ENCODE measurements around the gene DCP1B. TPM values are rescaled to one million over a fixed set of nuclear protein-coding genes. Genes with fewer than 3 reads are reported as not detected.

The DCP1B gene
- total RNA-seq, 2 donors from 2014 or later: 18.3 to 35.4 TPM

DNA sequence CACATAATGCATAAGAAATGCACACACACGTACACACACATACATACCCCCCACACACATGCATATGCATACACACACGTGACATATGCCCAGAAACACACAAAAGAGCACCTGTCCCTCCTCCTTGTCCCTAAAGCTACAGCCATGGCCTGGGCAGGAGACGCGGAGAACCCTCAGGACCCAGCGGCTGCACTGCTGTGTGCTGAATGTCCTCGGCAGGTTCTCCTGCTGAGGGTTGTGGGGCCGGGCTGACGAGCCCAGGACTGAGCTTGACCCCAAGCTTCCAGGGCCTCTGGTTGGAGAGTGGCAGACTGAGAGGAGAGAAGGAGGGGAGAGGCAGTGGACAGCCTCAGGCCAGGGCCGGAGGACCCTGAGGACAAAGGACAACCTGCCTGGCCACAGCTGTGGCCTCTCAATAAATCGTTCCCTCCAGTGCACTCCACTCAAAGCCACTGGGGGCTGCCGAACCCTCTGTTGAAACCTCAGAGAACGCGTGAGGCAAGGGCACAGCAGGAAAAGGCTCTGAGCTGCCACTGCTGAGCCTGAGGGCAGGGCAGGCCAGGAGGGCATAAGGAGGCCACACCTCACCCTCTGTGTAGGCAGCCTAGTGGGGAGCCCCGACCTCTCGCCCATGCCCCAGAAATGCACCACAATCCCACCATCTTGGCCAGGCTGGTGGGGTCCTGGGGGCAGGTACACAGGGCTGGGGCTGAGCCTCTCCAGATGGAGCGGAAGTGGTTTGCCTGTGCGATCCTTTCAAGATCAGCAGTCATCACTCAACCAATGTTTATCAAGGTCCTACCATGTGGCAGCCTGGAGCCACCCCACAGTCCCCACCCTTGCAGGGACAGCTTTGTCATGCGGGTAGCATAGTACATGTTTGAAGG is 88.9 kb downstream of the DCP1B start:
- WGBS, 2 experiments (ENCODE audit: insufficient coverage in 1 of 2, insufficient read length in 1 of 2): 79 to 87% methylated on average over 12 to 18 of the region's 18 CpGs
- H3K4me3 ChIP-seq (ENCODE audit: low read length): no peak overlapping the region
- peaks cover 9% of the 10 kb centered on the region for H3K4me1 ChIP-seq (ENCODE audit: control insufficient read depth, insufficient read depth, low read length)
- Mint-ChIP-seq H3K36me3 (ENCODE audit: low read depth) (no peaks in the 10 kb centered on the region), H3K27ac (peak overlapping the region; percentile 27), H3K9me3 (no peaks in the 10 kb centered on the region), H3K27me3 (ENCODE audit: insufficient read depth) (no peaks in the 10 kb centered on the region), H3K4me3 (no peak overlapping the region), H3K4me1 (peaks cover 61% of the 10 kb centered on the region)
- DNase-seq: peak; percentile 51
- H3K9ac ChIP-seq (ENCODE audit: extremely low read depth, low read length, poor library complexity, severe bottlenecking): no peak overlapping the region
- H3K27ac ChIP-seq (ENCODE audit: low read depth, low read length): peak overlapping the region; percentile 38
- no peaks in the 10 kb centered on the region for H3K36me3 ChIP-seq (ENCODE audit: control insufficient read depth, insufficient read depth, low read length)
- no peaks in the 10 kb centered on the region for H3K9me3 ChIP-seq (ENCODE audit: control insufficient read depth, low read length)
- H3K27me3 ChIP-seq (ENCODE audit: control insufficient read depth, insufficient read depth, low read length, poor library complexity, severe bottlenecking): no peaks in the 10 kb centered on the region
- TF ChIP-seq, protein P1, sequence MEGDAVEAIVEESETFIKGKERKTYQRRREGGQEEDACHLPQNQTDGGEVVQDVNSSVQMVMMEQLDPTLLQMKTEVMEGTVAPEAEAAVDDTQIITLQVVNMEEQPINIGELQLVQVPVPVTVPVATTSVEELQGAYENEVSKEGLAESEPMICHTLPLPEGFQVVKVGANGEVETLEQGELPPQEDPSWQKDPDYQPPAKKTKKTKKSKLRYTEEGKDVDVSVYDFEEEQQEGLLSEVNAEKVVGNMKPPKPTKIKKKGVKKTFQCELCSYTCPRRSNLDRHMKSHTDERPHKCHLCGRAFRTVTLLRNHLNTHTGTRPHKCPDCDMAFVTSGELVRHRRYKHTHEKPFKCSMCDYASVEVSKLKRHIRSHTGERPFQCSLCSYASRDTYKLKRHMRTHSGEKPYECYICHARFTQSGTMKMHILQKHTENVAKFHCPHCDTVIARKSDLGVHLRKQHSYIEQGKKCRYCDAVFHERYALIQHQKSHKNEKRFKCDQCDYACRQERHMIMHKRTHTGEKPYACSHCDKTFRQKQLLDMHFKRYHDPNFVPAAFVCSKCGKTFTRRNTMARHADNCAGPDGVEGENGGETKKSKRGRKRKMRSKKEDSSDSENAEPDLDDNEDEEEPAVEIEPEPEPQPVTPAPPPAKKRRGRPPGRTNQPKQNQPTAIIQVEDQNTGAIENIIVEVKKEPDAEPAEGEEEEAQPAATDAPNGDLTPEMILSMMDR (conservative IDR thresholded peaks at IDR 0.05): peak; percentile 40

DNA sequence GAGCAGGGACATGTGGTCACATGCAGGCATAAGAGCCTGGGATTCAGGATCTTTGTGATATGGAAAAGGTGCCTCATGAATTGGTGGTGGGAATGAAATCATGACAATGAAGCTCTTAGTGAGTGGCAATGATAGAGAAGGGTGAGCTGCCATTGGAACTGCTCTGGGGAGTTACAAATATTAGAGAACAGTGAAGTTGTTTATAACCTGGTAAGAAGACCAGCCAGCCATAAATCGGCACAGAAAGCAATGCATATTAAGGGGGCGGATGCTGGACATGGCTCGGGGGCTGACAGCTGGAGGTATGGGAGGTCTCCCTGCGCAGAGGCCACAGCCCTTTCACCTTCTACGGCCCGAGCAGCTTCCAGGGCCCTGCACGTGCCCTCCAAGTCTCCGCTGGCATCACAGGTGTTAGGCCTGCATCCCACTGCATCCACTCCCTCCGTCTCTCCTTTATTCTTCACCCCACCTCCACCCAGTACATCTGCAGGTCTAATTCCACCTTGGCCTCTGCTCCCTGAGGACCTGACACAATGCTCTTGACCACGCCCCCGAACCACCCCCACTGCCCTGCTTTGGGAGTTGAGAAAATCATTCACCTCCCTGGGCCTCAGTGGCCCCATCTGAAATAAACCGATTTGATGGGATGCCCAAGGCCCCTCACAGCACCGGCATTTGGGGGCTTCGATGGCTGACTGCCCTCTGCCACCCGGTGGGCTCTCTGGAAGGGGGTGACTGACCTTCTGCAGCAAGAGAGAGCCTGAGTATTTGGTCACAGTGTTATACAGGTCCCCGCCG is 89.9 kb downstream of the DCP1B start:
- no peak overlapping the region for H3K4me3 Mint-ChIP-seq
- Histone ChIP-seq H3K27me3 (ENCODE audit: control insufficient read depth, insufficient read depth, low read length, poor library complexity, severe bottlenecking) (no peaks in the 10 kb centered on the region), H3K27ac (ENCODE audit: low read depth, low read length) (no peak overlapping the region), H3K36me3 (ENCODE audit: control insufficient read depth, insufficient read depth, low read length) (no peaks in the 10 kb centered on the region), H3K4me1 (ENCODE audit: control insufficient read depth, insufficient read depth, low read length) (peaks cover 9% of the 10 kb centered on the region), H3K4me3 (ENCODE audit: low read length) (no peak overlapping the region), H3K9me3 (ENCODE audit: control insufficient read depth, low read length) (no peaks in the 10 kb centered on the region), H3K9ac (ENCODE audit: extremely low read depth, low read length, poor library complexity, severe bottlenecking) (no peak overlapping the region)
- 93 to 94% methylated on average over 11 to 16 of the region's 17 CpGs for WGBS, 2 experiments (ENCODE audit: insufficient coverage in 1 of 2, insufficient read length in 1 of 2)
- H3K27ac Mint-ChIP-seq: no peak overlapping the region
- no peaks in the 10 kb centered on the region for H3K36me3 Mint-ChIP-seq (ENCODE audit: low read depth)
- TF ChIP-seq, protein P1 (conservative IDR thresholded peaks at IDR 0.05): peak; percentile 1
- DNase-seq: peak; percentile 33
- no peaks in the 10 kb centered on the region for H3K9me3 Mint-ChIP-seq
- H3K27me3 Mint-ChIP-seq (ENCODE audit: insufficient read depth): no peaks in the 10 kb centered on the region
- peaks cover 60% of the 10 kb centered on the region for H3K4me1 Mint-ChIP-seq

DNA sequence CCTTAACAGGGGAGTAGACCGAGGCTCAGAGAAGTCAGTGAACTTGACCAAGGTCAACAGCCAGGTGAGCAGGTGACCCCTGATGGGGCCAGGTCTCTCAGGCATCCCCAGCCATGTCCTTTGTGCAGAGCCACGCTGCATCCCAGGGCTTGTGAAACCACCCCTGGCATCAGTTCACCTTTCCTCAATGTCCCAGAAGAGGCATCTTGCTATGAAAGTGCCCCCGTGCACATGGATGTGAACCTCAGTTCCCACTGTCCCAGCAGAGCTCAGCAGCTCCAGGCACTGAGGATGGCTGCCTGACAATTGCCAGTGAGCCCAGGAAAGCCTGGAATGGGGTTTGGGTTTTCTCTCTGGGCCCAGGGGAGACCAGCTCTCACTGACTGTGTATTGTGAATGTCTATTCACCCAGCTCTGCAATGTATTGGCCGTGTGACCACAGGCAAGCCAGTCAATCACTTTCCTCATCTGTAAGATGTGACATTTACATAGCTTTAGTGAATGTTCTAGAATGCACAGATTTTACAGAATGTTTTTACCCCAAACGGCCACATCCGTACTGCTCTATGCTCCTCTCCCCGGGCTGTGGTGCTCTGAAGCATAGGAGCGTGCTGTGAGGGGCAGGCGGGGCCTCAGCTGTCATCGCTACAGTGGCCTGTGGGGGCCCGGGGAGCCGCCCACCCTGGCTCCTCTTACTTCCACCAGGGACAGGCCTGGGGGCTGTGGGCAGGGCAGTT is 90.7 kb downstream of the DCP1B start:
- peak; percentile 61 for DNase-seq
- TF ChIP-seq, protein P1 (conservative IDR thresholded peaks at IDR 0.05): peak; percentile 17
- Mint-ChIP-seq H3K9me3 (no peaks in the 10 kb centered on the region), H3K4me3 (no peak overlapping the region), H3K27me3 (ENCODE audit: insufficient read depth) (no peaks in the 10 kb centered on the region), H3K36me3 (ENCODE audit: low read depth) (no peaks in the 10 kb centered on the region), H3K4me1 (peaks cover 53% of the 10 kb centered on the region), H3K27ac (no peak overlapping the region)
- Histone ChIP-seq H3K4me1 (ENCODE audit: control insufficient read depth, insufficient read depth, low read length) (peaks cover 4% of the 10 kb centered on the region), H3K9ac (ENCODE audit: extremely low read depth, low read length, poor library complexity, severe bottlenecking) (no peak overlapping the region), H3K36me3 (ENCODE audit: control insufficient read depth, insufficient read depth, low read length) (no peaks in the 10 kb centered on the region), H3K9me3 (ENCODE audit: control insufficient read depth, low read length) (no peaks in the 10 kb centered on the region), H3K27ac (ENCODE audit: low read depth, low read length) (no peak overlapping the region), H3K4me3 (ENCODE audit: low read length) (no peak overlapping the region), H3K27me3 (ENCODE audit: control insufficient read depth, insufficient read depth, low read length, poor library complexity, severe bottlenecking) (no peaks in the 10 kb centered on the region)
- 86 to 91% methylated on average over 5 to 12 of the region's 12 CpGs for WGBS, 2 experiments (ENCODE audit: insufficient coverage in 1 of 2, insufficient read length in 1 of 2)

Data from endodermal cell (in vitro differentiated cells).